Measurements from ENCODE around the gene BRPF3.

Gene BRPF3

DNA sequence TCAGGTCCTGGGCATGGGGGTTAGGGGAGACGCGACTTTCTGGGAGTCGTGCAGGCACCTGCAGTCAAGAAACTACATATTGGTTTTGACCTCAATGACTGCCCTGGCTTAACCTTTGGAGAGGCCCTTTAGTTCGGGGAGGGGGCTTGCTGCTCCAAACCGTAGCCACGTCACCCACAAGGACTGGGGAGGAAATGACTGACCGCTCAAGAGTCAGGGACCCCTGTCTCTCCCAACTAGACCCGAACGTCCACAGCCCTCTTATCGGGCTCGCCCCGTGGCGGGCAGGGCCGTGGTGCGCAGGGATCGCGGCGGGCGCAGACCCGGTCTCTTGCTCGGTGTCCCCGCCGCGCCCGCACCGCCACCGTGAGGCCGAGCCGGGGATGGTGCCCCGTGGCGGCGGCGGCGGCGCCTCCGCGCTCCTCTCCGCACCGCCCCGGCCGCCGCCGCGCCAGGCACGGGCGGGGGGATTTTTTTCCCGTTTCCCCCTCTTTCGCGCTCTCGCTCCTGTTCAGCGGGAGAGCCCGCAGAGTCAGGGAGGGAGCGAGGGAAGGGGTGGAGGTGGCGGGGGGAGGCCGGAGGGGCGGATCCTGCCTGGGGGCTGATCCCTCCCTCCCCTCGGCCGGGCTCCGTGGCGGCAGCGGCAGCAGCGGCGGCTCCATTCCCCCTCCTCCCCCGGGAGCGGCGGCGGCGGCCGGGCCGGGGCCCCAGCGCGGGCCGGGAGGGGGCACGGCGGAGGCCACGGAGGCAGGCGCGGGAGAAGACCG lies at the start of gene BRPF3:
Gene BRPF3, plus strand, starts transcription at position 632 of the 767 bp plus-strand sequence. CDS start 3,579 bp downstream, outside the sequence.
- DNase-seq = peak; percentile 86

DNA sequence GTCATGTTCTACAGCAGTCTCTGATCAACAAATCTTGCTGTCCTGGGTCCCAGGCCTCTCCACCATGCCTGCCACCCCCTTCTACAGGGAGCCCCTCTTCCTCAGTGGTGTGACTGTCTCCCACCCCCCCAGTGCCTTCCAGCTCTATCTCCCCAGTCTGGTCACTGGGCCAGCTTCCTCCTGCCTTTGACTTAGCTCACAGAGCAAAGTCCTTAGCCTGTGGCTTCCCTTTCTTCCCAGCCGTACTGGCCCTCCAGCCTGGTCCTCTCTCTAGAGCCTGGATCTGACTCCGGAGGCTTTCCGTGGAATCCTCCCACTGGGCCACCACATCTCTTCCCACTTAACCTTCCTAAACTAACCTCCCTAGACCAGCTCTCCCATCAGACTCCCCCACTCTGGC lies 49.2 kb upstream of the BRPF3 start:
- no peak for DNase-seq

- no peak for DNase-seq
Observed at GRCh38 chr6:36149476-36149875, 47.1 kb upstream of the BRPF3 start.

DNA sequence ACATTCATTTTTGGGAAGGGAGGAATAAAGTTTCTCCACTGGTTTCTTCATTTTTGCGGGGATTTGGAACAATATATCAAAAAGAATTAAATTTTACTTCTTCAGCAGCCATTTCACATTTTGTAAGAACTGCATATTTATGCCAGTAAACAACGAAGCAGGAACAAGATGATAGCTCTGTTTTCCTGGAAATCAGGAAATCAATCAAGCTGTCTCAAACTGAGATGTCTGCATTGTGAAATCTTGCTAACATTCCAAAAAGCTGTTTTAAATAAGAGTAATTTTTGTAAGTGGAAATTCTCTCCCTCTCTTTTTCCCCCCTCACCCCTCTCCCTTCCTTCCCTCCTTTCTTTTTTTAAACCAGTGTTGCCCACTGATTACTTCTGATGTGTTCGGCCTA lies 46.3 kb upstream of the BRPF3 start:
- no peak for DNase-seq

DNA sequence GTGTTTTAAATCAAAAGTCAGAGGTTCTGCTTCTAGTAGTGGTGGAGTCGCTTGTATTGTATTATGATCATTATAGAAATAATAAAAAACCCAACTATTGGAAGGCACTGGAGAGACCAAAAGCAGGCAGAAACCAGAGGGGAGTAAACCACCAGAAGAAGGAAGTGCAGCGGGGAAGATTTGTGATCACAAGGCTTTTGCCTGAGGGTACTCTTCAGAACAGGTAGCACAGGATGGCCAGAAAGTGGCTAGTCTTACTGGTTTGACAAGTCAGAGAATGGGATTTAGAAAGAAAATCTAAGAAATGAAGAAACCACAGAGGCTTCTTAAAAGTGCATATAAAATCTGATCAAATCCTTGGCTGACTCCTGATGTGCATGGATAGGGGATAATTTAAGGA lies 42.3 kb upstream of the BRPF3 start:
- no peak for DNase-seq

- no peak for DNase-seq
Observed at GRCh38 chr6:36155662-36156061, 40.9 kb upstream of the BRPF3 start.

DNA sequence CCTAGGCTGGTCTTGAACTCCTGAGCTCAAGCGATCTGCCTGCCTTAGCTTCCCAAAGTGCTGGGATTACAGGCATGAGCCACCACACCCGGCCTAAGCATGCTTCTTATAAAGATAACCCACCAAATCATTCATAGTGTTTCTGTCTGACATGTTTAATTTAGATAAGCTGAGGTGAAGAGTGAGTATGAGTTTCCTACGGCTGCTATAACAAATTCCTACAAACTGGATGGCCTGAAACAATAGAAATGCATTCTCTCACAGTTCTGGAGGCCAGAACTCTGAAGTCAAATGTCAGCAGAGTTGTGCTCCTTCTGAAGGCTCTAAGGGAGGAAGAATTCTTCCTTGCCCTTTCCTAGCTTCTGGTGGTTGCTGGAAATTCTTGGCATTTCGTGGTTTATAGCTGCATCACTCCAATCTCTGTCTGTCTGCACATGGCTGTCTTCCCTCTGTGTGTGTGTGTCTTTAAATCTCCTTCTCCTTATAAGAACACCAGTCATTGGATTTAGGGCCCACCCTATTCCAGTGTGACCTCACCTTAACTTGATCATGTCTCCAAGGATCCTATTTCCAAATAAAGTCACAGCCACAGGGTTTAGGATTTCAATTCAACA lies 36.3 kb upstream of the BRPF3 start:
- no peak for DNase-seq

GRCh38 chr6:36169023-36170007 lies 27.2 kb upstream of the BRPF3 start:
- no peak for DNase-seq

DNA sequence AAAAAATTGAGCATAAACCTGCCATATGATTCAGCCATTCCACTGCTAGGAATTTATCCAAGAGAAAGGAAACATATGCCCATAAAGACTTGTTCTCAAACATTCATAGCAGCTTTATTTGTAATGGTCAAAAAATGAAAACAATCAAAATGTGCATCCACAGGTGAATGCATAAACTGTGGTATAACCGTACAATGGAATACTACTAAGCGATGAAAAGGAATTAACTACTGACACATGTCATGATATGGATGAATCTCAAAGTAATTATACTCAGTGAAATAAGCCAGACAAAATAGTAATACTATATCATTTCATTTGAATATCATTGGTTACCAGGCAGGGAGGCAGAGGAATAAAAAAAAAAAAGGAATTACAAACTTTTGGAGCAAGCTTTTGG lies 25.8 kb upstream of the BRPF3 start:
- no peak for DNase-seq

GRCh38 chr6:36171573-36171972 lies 25.0 kb upstream of the BRPF3 start:
- DNase-seq = no peak

DNA sequence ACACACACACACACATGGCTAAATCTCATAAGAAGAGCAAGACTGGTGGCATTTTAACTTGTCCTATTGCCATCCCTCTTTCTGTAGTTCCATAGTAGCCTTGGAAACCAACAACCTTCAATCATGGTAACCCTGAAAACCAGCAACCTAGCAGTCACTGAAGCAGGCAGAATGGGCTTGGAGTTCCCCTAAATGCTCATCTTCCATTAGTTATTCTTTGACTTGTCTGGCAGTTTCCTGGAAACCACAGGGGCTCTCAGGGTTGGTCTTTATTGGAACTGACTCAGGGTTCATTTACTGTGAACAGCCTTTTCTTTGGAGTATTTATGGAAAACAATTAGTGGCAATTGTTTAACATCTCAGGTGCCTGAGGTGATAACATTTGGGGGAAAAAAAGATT lies 19.4 kb upstream of the BRPF3 start:
- DNase-seq = peak; percentile 27

- DNase-seq = no peak
Observed at GRCh38 chr6:36178544-36178943, 18.0 kb upstream of the BRPF3 start.

- no peak for DNase-seq
Observed at GRCh38 chr6:36180126-36180525, 16.4 kb upstream of the BRPF3 start.

GRCh38 chr6:36184311-36184710 lies 12.2 kb upstream of the BRPF3 start:
- no peak for DNase-seq

DNA sequence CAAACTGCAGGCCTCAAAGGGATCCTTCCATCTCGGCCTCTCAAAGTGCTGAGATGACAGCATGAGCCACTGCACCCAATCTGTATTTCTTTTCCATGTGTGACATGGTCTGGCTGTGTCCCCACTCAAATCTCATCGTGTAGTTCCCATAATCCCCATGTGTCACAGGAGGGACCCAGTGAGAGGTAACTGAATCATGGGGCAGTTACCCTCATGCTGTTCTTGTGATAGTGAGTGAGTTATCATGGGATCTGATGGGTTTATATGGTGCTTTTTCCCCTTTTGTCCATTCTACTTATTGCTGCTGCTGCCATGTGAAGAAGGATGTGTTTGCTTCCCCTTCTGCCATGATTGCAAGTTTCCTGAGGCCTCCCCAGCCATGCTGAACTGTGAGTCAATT lies 10.3 kb upstream of the BRPF3 start:
- DNase-seq = no peak

GRCh38 chr6:36187446-36187845 lies 9.1 kb upstream of the BRPF3 start:
- DNase-seq = no peak

DNA sequence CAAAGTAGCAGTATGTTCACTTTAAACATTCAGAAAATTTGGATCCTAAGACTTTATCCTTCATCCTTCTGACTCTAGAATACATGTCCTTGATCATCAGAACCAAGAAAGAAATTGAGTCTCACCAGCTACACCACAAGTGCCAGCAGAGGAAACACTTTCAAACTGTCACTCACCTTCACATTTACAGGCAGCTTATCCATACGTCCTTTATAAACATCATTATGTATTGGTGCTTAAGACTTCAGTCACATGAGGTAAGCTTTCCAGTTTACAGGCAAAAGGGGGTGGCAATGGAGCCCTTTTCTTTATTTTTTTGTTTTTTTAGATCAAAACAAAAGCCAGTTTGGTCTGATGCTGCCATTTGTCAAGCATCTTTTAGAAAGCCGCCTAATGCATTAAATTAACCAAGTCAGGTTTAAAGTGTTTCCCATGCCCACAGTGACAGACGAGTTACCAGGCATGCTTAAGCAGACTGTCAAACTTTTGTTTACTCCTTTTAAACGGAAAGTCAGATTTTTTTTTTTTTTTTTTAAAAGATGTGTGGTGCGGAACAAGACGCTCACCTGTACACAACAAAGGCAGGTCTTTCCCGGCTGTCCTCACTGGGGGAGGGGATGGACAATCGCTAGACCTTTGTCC lies 952 bp upstream of the BRPF3 start:
- no peak for DNase-seq

DNA sequence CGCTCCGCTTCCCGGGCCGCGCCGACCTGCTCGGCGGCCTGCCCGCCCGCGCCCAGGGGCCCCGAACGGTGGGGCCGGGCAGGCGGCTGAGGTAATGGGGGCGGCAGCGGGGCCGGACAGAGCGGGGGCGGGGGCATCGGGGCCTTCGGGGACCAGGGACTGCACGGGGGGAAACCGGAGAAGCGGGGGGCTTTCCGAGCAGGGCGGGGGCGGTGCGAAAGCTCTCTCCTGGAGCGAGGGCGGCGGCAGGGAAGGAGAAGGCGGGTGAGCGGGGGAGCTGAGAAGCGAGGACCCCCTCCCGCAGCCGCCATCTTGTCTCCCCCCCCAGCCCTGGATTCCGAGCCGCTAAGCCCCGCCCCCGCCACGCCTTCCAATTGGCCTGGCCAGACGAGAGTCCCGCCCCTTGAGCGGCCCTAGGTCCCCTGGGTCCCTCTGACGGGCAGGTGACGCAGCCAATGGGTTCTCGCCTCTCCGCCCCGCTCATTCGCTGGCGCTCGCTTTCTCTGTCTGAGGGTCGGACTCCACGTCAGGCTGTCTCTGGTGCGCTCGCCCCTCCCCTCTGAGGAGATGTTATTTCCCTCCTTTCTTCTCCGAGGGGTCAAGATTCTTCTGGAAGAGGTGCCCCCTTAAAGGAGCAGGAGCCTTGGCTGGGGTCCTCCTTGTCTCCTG lies 470 bp downstream of the BRPF3 start:
- peak; percentile 100 for DNase-seq

GRCh38 chr6:36197739-36198221 lies 1.2 kb downstream of the BRPF3 start:
- DNase-seq = no peak

- DNase-seq = no peak
Observed at GRCh38 chr6:36198986-36199385, 2.4 kb downstream of the BRPF3 start.

GRCh38 chr6:36200154-36200891 lies 3.8 kb downstream of the BRPF3 start:
- DNase-seq = no peak

All from suppressor macrophage treated with lipopolysaccharide for 4 hours (primary cell).